H4 (cell line): Measurements from ENCODE around the gene ALDH2. TPM values are rescaled to one million over a fixed set of nuclear protein-coding genes. Genes with fewer than 3 reads are reported as not detected.

Experiments used
- total RNA-seq: library from RNA; depleted of rRNA; stranded (reverse); fragments of >200 nt; shearing (Covaris generic); gene quantifications from 2 replicates; pipeline ENCODE4 v1.2.3, GENCODE V29; 2014; rRNA removed

The ALDH2 gene
- total RNA-seq, 1 experiment from 2014 or later = 18.5 TPM

Other genes with a start within 250 kb of the ALDH2 start
- 10.2 and 12.0 TPM in 2 replicates for gene ATXN2, start 167.6 kb upstream of the ALDH2 start, total RNA-seq
- 11.7 and 11.8 TPM in 2 replicates for gene BRAP, start 81.0 kb upstream of the ALDH2 start, total RNA-seq
- gene ACAD10, start 80.9 kb upstream of the ALDH2 start, total RNA-seq = 7.6 and 15.5 TPM in 2 replicates
- gene MAPKAPK5, start 75.3 kb downstream of the ALDH2 start, total RNA-seq = 29.6 and 32.3 TPM in 2 replicates
- gene TMEM116, start 246.2 kb downstream of the ALDH2 start, total RNA-seq = 17.0 and 23.4 TPM in 2 replicates
- gene ERP29, start 246.5 kb downstream of the ALDH2 start, total RNA-seq = 114 and 124 TPM in 2 replicates